ENCODE measurements around the gene KNL1. TPM values are rescaled to one million over a fixed set of nuclear protein-coding genes. Genes with fewer than 3 reads are reported as not detected.

KNL1 gene
- total and polyA plus RNA-seq, 2 of the 8 experiments (the other 6 are each of a cell fraction or from before 2014, with no cell fraction given): 4.4 to 22.5 TPM

- Histone ChIP-seq H4K5ac (ENCODE audit: insufficient read length, low read depth, low read length) (no peak overlapping the region), H3K27me3 (replicated peaks in 1 of 4; ENCODE audit: control insufficient read depth in 3 of 4, extremely low read depth in 1 of 4, insufficient read depth in 3 of 4, low read length in 3 of 4) (no peaks in the 10 kb centered on the region), H3K23me2 (ENCODE audit: low read depth, low read length) (no peaks in the 10 kb centered on the region; the same call in 1 of the 2 replicates), H2BK120ac (replicated peaks; ENCODE audit: low read depth, low read length) (no peak overlapping the region), H3K14ac (ENCODE audit: insufficient read length) (no peak overlapping the region), H2AFZ (ENCODE audit: low read length) (no peak overlapping the region), H3K79me1 (ENCODE audit: low read depth, low read length) (no peaks in the 10 kb centered on the region), H3K4me3 (ENCODE audit: extremely low read depth in 1 of 4, insufficient read depth in 2 of 4, low read depth in 3 of 4, low read length in 4 of 4) (no peak overlapping the region), H3K9me3 (ENCODE audit: insufficient read depth in 2 of 2, low read depth in 1 of 2, low read length in 1 of 2) (no peaks in the 10 kb centered on the region), H3K79me2 (ENCODE audit: control insufficient read depth in 1 of 2, insufficient read depth in 2 of 2, low read length in 2 of 2) (no peaks in the 10 kb centered on the region), H2BK5ac (ENCODE audit: low read depth, low read length) (no peak overlapping the region), H4K8ac (ENCODE audit: extremely low read depth, insufficient read depth, low read length) (no peak overlapping the region), H2BK15ac (ENCODE audit: low read length) (no peak overlapping the region), H3K27ac (ENCODE audit: low read depth, low read length) (no peak overlapping the region), H3K4me1 (replicated peaks in 1 of 4; ENCODE audit: control insufficient read depth in 3 of 4, insufficient read depth in 4 of 4, low read length in 3 of 4) (no peaks in the 10 kb centered on the region), H3K18ac (ENCODE audit: extremely low read depth, low read length) (no peak overlapping the region), H4K91ac (replicated peaks; ENCODE audit: insufficient read length, low read length) (no peak overlapping the region), H3K56ac (replicated peaks; ENCODE audit: insufficient read length, low read depth, low read length) (no peak overlapping the region), H3K4ac (replicated peaks; ENCODE audit: insufficient read length, low read depth, low read length) (no peak overlapping the region), H2BK20ac (ENCODE audit: low read length) (no peak overlapping the region), H2BK12ac (ENCODE audit: low read depth, low read length) (no peak overlapping the region), H3K23ac (ENCODE audit: insufficient read length) (no peak overlapping the region), H4K20me1 (replicated peaks in 1 of 2; ENCODE audit: control insufficient read depth in 1 of 2, insufficient read depth in 2 of 2, low read length in 2 of 2) (no peaks in the 10 kb centered on the region), H3K9ac (replicated peaks in 1 of 4; ENCODE audit: extremely low read depth in 1 of 4, low read depth in 3 of 4, low read length in 3 of 4) (no peak overlapping the region), H3K36me3 (ENCODE audit: control insufficient read depth in 2 of 4, insufficient read depth in 4 of 4, low read length in 3 of 4) (no peaks in the 10 kb centered on the region), H3K4me2 (ENCODE audit: insufficient read depth in 1 of 2, low read depth in 2 of 2, low read length in 2 of 2) (no peak overlapping the region), H2AK5ac (ENCODE audit: low read depth, low read length) (no peak overlapping the region)
- DNase-seq (ENCODE audit: low read depth in 1 of 2, low spot score in 2 of 2): no peak
- WGBS, 2 experiments (ENCODE audit: extremely low coverage in 1 of 2, insufficient coverage in 1 of 2, insufficient read length in 1 of 2, insufficient replicate concordance in 2 of 2, low coverage in 1 of 2, low lambda C conversion rate in 2 of 2, missing lambda C conversion rate in 1 of 2): 84% methylated on average over 4 of the region's 4 CpGs; no CpG with 5 or more reads in 1 of the 2 experiments
- ChIA-PET CTCF (ENCODE audit: partially characterized antibody) (interaction anchor here (0.9 to 1.7 kb wide), 4 partner anchors 10 to 51 kb away, joined by 3 to 5 read pairs (median 4); no protein-coding TSS in a partner anchor), POLR2A (ENCODE audit: partially characterized antibody) (no interaction called here)
- no peak for FAIRE-seq
- TF ChIP-seq HDAC2 (IDR thresholded peaks at IDR 0.05; ENCODE audit: borderline replicate concordance in 1 of 2, low read depth in 2 of 2, low read length in 2 of 2) (no peak), TAF1 (IDR thresholded peaks at IDR 0.05; ENCODE audit: low read depth, low read length) (no peak), BACH1 (IDR thresholded peaks at IDR 0.05; ENCODE audit: low read length) (no peak), CHD1 (IDR thresholded peaks at IDR 0.05; ENCODE audit: low read depth, low read length) (no peak), RAD21 (IDR thresholded peaks at IDR 0.05 in 1 of 2, conservative IDR thresholded peaks at IDR 0.05 in 1 of 2; ENCODE audit: low read depth in 2 of 2, low read length in 2 of 2) (no peak), TBP (IDR thresholded peaks at IDR 0.05; ENCODE audit: low read depth, low read length) (no peak), CBX5 (IDR thresholded peaks at IDR 0.05; ENCODE audit: low read depth, low read length) (no peak), CBX8 (IDR thresholded peaks at IDR 0.05; ENCODE audit: borderline replicate concordance, low read depth, low read length) (no peak)
Observed at GRCh38 chr15:40637221-40637745, 43.2 kb downstream of the KNL1 start.

Data from H1 (cell line).